CD14-positive monocyte (primary cell): ENCODE data around the gene TIFAB. TPM values are rescaled to one million over a fixed set of nuclear protein-coding genes. Genes with fewer than 3 reads are reported as not detected.

Source experiments
- DNase-seq, 3 donors: peaks; one replicate each; pipeline ENCODE4 v3.0.0-alpha.2; 2011 to 2022
- H2AFZ ChIP-seq: 2 replicates; pipeline ENCODE4 v1.6.0; 2012; ENCODE audit warnings: mild to moderate bottlenecking, low read depth, low read length, inconsistent platforms; ENCODE audit not compliant: insufficient read depth, poor library complexity, severe bottlenecking
- H3K27ac ChIP-seq, 2 donors: 1 replicate in 1 of 2; 2 replicates in 1 of 2; pipeline ENCODE4 v1.5.1; 2012 to 2013; ENCODE audit warnings: low read length in 2 of 2, control low read depth in 1 of 2, inconsistent platforms in 1 of 2, low read depth in 1 of 2, mild to moderate bottlenecking in 1 of 2
- H3K27me3 ChIP-seq, 2 donors: one replicate each; pipeline versions ENCODE4 v1.6.0 to v1.6.1; 2011 to 2013; ENCODE audit warnings: low read length in 2 of 2; ENCODE audit not compliant: control insufficient read depth in 2 of 2, insufficient read depth in 2 of 2
- H3K36me3 ChIP-seq, 2 donors: replicated peaks in 1 of 2; 1 replicate in 1 of 2; 2 replicates in 1 of 2; pipeline versions ENCODE4 v1.5.1 to v1.6.1; 2012 to 2013; ENCODE audit warnings: low read length in 2 of 2, control low read depth in 1 of 2, inconsistent platforms in 1 of 2, mild to moderate bottlenecking in 1 of 2; ENCODE audit not compliant: insufficient read depth in 2 of 2, control insufficient read depth in 1 of 2
- H3K4me1 ChIP-seq, 2 donors: 1 replicate in 1 of 2; 2 replicates in 1 of 2; pipeline versions ENCODE4 v1.5.1 to v1.6.1; 2012 to 2013; ENCODE audit warnings: low read length in 2 of 2, control low read depth in 1 of 2, inconsistent platforms in 1 of 2, mild to moderate bottlenecking in 1 of 2, moderate library complexity in 1 of 2; ENCODE audit not compliant: insufficient read depth in 2 of 2, control insufficient read depth in 1 of 2
- H3K4me2 ChIP-seq: replicated peaks from 2 replicates; pipeline ENCODE3; 2012; ENCODE audit warnings: low read length, moderate library complexity, mild to moderate bottlenecking; ENCODE audit not compliant: poor library complexity, severe bottlenecking; ENCODE audit errors: extremely low read depth
- H3K4me3 ChIP-seq, 3 experiments: fragments of 200-600 bp in 1 of 3; sonication (generic) in 1 of 3; replicated peaks in 1 of 3; 1 replicate in 2 of 3; 2 replicates in 1 of 3; pipeline ENCODE4 v1.5.1; 2011 to 2013; ENCODE audit warnings: low read length in 3 of 3, mild to moderate bottlenecking in 3 of 3, control low read depth in 2 of 3, low read depth in 2 of 3, inconsistent platforms in 1 of 3, moderate library complexity in 1 of 3
- H3K79me2 ChIP-seq: 2 replicates; pipeline ENCODE4 v1.6.0; 2012; ENCODE audit warnings: mild to moderate bottlenecking, control low read depth, inconsistent platforms, low read length, moderate library complexity; ENCODE audit not compliant: insufficient read depth
- H3K9ac ChIP-seq: 2 replicates; pipeline ENCODE4 v1.6.0; 2017; ENCODE audit warnings: low read length, mild to moderate bottlenecking; ENCODE audit not compliant: insufficient read depth, poor library complexity, severe bottlenecking
- H3K9me3 ChIP-seq, 2 donors: replicated peaks in 1 of 2; 1 replicate in 1 of 2; 2 replicates in 1 of 2; pipeline versions ENCODE4 v1.5.1 to v1.6.1; 2012 to 2013; ENCODE audit warnings: low read length in 2 of 2, control low read depth in 1 of 2; ENCODE audit not compliant: control insufficient read depth in 1 of 2, insufficient read depth in 1 of 2
- H4K20me1 ChIP-seq: 2 replicates; pipeline ENCODE4 v1.6.0; 2012; ENCODE audit warnings: mild to moderate bottlenecking, low read length, control low read depth, moderate library complexity; ENCODE audit not compliant: insufficient read depth
- H3K27ac Mint-ChIP-seq, 7 donors: one replicate each; pipeline ENCODE4 v1.8.0; 2020; ENCODE audit warnings: mild to moderate bottlenecking in 7 of 7, mixed read lengths in 7 of 7, moderate library complexity in 6 of 7, inconsistent platforms in 2 of 7
- H3K27me3 Mint-ChIP-seq, 3 donors: one replicate each; pipeline ENCODE4 v1.8.0; 2021 to 2022; ENCODE audit warnings: low read depth in 3 of 3, mild to moderate bottlenecking in 3 of 3, mixed read lengths in 3 of 3, moderate library complexity in 3 of 3, inconsistent platforms in 1 of 3
- H3K36me3 Mint-ChIP-seq, 2 donors: one replicate each; pipeline ENCODE4 v1.8.0; 2020; ENCODE audit warnings: mixed read lengths in 2 of 2, inconsistent platforms in 1 of 2, mild to moderate bottlenecking in 1 of 2
- H3K4me1 Mint-ChIP-seq: one replicate; pipeline ENCODE4 v1.8.0; 2020; ENCODE audit warnings: mild to moderate bottlenecking, mixed read lengths
- H3K4me3 Mint-ChIP-seq, 2 donors: one replicate each; pipeline ENCODE4 v1.8.0; 2020; ENCODE audit warnings: mild to moderate bottlenecking in 2 of 2, mixed read lengths in 2 of 2, moderate library complexity in 1 of 2
- H3K9me3 Mint-ChIP-seq, 7 donors: one replicate each; pipeline ENCODE4 v1.8.0; 2020 to 2022; ENCODE audit warnings: mixed read lengths in 7 of 7, mild to moderate bottlenecking in 6 of 7, moderate library complexity in 6 of 7, inconsistent platforms in 2 of 7
- WGBS: methylation state at CpG from one replicate; pipeline ENCODE4 v1.1.5; 2013; ENCODE audit warnings: missing lambda C conversion rate; ENCODE audit not compliant: insufficient coverage; 5-methylcytosine and 5-hydroxymethylcytosine counted together
- intact Hi-C, 2 donors: fragments of 100-400 bp; cut with micrococcal nuclease; formaldehyde crosslinking; loops; one replicate each; pipeline versions ENCODE4 v1.15.0 to v1.15.1; 2023
- polyA plus RNA-seq, 3 donors: library from polyadenylated mRNA; depleted of rRNA in 1 of 3; unstranded in 2 of 3; stranded (reverse) in 1 of 3; fragments of 300-500 nt in 2 of 3; fragments of >200 nt in 1 of 3; fragmentation: Illumina TruSeq in 2 of 3; gene quantifications; 1 replicate in 2 of 3; 2 replicates in 1 of 3; pipeline ENCODE4 v1.2.3, GENCODE V29; 2012 to 2021
- TF ChIP-seq, protein P1 (sequence below): fragments of 200-600 bp; IDR thresholded peaks from one replicate; pipeline ENCODE4 v1.8.0; 2022; ENCODE audit warnings: antibody characterized with exemption, mild to moderate bottlenecking

The TIFAB gene
- polyA plus RNA-seq, 3 donors: 0.29 to 0.71 (median 0.50) TPM

DNA sequence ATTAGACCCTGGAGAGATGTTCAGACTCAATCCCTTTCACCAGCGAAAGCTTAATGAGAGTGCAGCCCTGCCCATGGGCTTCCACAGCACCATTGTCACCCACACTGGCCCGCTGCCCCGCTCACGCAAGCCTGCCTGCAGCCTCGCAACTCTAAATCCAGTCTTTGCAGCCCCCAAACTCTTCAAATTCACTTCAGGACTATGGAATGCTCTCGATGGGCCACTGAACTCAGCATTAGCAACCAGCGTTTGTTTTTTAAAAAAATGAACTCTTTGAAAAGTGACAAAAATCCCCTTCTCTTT is 22.1 kb downstream of the TIFAB start:
- H3K9ac ChIP-seq: no peak overlapping the region
- no peak overlapping the region for H2AFZ ChIP-seq
- no peak for DNase-seq
- H3K4me2 ChIP-seq: no peak overlapping the region
- H3K9me3 Mint-ChIP-seq: peaks cover 6 to 13% (median 10%) of the 10 kb centered on the region in 7 donors
- H3K4me3 ChIP-seq: no peak overlapping the region
- no peaks in the 10 kb centered on the region for H3K36me3 ChIP-seq
- H3K4me1 ChIP-seq: peaks cover 78 to 86% of the 10 kb centered on the region in 2 donors
- peaks cover 7 to 9% of the 10 kb centered on the region in 2 donors for H3K36me3 Mint-ChIP-seq
- H3K4me3 Mint-ChIP-seq: no peak overlapping the region
- H3K9me3 ChIP-seq: peaks cover 6 to 8% of the 10 kb centered on the region in 2 donors
- peaks cover 25% of the 10 kb centered on the region for H3K79me2 ChIP-seq
- no peaks in the 10 kb centered on the region for H3K27me3 ChIP-seq
- H3K4me1 Mint-ChIP-seq: peaks cover 82% of the 10 kb centered on the region
- peak overlapping the region in 3 of 7 donors; percentile 34 to 79 (median 50) for H3K27ac Mint-ChIP-seq
- H3K27me3 Mint-ChIP-seq: peaks cover 0 to 2% (median 0%) of the 10 kb centered on the region in 3 donors
- H3K27ac ChIP-seq: peak overlapping the region in 1 of 2 donors; percentile 50
- TF ChIP-seq, protein P1, sequence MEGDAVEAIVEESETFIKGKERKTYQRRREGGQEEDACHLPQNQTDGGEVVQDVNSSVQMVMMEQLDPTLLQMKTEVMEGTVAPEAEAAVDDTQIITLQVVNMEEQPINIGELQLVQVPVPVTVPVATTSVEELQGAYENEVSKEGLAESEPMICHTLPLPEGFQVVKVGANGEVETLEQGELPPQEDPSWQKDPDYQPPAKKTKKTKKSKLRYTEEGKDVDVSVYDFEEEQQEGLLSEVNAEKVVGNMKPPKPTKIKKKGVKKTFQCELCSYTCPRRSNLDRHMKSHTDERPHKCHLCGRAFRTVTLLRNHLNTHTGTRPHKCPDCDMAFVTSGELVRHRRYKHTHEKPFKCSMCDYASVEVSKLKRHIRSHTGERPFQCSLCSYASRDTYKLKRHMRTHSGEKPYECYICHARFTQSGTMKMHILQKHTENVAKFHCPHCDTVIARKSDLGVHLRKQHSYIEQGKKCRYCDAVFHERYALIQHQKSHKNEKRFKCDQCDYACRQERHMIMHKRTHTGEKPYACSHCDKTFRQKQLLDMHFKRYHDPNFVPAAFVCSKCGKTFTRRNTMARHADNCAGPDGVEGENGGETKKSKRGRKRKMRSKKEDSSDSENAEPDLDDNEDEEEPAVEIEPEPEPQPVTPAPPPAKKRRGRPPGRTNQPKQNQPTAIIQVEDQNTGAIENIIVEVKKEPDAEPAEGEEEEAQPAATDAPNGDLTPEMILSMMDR: no peak
- no peaks in the 10 kb centered on the region for H4K20me1 ChIP-seq
- intact Hi-C loops: loop anchor here in 1 of 2 donors (5.0 kb wide), 1 partner anchor 33 kb away; the partner anchor contains the start of gene MACROH2A1
- 99% methylated on average over 7 of the region's 7 CpGs for WGBS

DNA sequence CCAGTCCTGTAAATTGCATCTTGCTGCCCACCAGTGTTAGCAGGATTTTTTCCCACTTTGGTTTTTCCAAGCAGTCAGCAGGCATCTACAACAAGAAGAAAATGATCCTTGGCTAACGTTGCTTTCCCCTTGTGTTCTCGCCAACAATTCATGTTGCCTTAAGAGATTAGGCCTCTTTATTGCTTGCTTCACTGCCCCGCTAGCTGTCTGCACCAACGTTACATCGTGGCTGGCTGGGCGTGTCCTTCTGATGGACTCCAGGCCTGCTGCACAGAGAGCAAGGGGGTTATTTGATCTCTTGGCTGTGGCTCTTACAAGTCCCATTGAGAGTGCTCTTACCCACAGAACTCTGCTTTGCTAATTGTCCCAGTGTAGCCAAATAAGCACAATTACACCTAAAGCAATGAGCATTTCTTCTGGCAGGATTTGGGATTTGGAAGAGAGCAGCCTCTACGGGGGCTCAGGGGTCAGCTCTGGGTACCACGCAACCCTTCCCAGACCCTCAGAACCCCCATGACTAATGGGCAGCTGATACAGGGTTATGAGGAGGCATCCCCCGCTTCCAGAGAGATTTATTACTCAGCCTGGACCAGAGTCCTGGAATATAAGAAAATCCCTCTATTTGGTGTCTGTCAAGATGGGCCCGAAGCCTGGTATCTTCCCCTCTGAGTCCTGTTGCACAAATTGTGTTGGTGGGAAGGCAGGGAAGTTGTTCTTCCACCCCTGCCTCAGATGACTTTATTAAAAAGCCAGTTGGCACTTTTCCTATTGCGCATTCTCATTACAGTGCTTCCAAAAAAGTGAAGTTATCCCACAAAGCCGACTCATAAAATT is 22.6 kb downstream of the TIFAB start:
- Histone ChIP-seq H3K4me1 (peaks cover 78 to 86% of the 10 kb centered on the region in 2 donors), H2AFZ (no peak overlapping the region), H3K4me2 (no peak overlapping the region), H3K79me2 (peaks cover 29% of the 10 kb centered on the region), H3K27ac (peak overlapping the region in 1 of 2 donors; percentile 50), H3K9me3 (peaks cover 6 to 8% of the 10 kb centered on the region in 2 donors), H3K9ac (no peak overlapping the region), H3K4me3 (no peak overlapping the region), H3K36me3 (no peaks in the 10 kb centered on the region), H4K20me1 (no peaks in the 10 kb centered on the region), H3K27me3 (no peaks in the 10 kb centered on the region)
- H3K27me3 Mint-ChIP-seq: peaks cover 0 to 2% (median 0%) of the 10 kb centered on the region in 3 donors
- H3K27ac Mint-ChIP-seq: peak overlapping the region in 4 of 7 donors; percentile 2 to 57 (median 43)
- no peak for DNase-seq
- H3K36me3 Mint-ChIP-seq: peaks cover 7 to 9% of the 10 kb centered on the region in 2 donors
- TF ChIP-seq, protein P1: no peak
- peaks cover 6 to 13% (median 10%) of the 10 kb centered on the region in 7 donors for H3K9me3 Mint-ChIP-seq
- WGBS: 90% methylated on average over 6 of the region's 12 CpGs
- intact Hi-C loops: loop anchor here in 1 of 2 donors (5.0 to 10.0 kb wide), 2 partner anchors 32 to 55 kb away; partner anchors contain the start of gene MACROH2A1
- H3K4me3 Mint-ChIP-seq: no peak overlapping the region
- H3K4me1 Mint-ChIP-seq: peaks cover 82% of the 10 kb centered on the region
